K562 treated with DMSO at 1 percent for 24 hours (cell line): ENCODE measurements around the gene CCNB3. TPM values are rescaled to one million over a fixed set of nuclear protein-coding genes. Genes with fewer than 3 reads are reported as not detected.

Source experiments
- total RNA-seq: library from RNA; unstranded; fragments of 300-600 nt; gene quantifications from 2 replicates; pipeline ENCODE4 v1.2.3, GENCODE V29; 2022; ENCODE audit warnings: low read depth; ENCODE audit not compliant: insufficient read depth

The CCNB3 gene, protein sequence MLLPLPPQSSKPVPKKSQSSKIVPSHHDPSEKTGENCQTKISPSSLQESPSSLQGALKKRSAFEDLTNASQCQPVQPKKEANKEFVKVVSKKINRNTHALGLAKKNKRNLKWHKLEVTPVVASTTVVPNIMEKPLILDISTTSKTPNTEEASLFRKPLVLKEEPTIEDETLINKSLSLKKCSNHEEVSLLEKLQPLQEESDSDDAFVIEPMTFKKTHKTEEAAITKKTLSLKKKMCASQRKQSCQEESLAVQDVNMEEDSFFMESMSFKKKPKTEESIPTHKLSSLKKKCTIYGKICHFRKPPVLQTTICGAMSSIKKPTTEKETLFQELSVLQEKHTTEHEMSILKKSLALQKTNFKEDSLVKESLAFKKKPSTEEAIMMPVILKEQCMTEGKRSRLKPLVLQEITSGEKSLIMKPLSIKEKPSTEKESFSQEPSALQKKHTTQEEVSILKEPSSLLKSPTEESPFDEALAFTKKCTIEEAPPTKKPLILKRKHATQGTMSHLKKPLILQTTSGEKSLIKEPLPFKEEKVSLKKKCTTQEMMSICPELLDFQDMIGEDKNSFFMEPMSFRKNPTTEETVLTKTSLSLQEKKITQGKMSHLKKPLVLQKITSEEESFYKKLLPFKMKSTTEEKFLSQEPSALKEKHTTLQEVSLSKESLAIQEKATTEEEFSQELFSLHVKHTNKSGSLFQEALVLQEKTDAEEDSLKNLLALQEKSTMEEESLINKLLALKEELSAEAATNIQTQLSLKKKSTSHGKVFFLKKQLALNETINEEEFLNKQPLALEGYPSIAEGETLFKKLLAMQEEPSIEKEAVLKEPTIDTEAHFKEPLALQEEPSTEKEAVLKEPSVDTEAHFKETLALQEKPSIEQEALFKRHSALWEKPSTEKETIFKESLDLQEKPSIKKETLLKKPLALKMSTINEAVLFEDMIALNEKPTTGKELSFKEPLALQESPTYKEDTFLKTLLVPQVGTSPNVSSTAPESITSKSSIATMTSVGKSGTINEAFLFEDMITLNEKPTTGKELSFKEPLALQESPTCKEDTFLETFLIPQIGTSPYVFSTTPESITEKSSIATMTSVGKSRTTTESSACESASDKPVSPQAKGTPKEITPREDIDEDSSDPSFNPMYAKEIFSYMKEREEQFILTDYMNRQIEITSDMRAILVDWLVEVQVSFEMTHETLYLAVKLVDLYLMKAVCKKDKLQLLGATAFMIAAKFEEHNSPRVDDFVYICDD (N-terminal part only)
- total RNA-seq = 0.19 and 0.47 TPM in 2 replicates

DNA sequence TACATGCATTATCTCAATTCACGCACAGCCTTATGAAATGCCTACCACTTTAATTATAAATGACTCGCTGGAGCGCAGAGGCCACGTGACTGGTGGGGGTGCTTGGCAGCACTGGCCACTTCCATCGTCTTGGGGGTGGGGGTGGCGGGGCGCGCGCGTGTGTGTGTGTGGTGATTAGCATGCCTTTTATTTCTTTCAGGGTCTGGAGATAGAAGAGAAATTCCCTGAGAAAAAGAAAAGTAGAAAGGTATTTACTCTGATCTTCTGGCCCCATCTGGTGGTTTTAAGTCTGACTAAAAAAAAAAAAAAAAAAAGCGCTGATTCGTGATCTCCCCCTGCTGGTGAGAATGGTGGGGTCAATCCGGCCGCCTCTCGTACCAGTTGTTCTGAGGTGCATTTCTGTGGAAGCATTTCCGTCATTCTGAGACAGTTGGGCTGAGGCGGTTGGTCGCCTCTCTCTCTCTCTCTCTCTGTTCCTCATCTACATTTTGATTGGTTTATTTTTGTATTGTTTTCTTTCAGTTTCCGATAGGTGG is at the start of gene CCNB3:
Gene CCNB3, plus strand, starts transcription at position 402 of the 536 bp plus-strand sequence. CDS start 80,399 bp downstream, outside the sequence.

DNA sequence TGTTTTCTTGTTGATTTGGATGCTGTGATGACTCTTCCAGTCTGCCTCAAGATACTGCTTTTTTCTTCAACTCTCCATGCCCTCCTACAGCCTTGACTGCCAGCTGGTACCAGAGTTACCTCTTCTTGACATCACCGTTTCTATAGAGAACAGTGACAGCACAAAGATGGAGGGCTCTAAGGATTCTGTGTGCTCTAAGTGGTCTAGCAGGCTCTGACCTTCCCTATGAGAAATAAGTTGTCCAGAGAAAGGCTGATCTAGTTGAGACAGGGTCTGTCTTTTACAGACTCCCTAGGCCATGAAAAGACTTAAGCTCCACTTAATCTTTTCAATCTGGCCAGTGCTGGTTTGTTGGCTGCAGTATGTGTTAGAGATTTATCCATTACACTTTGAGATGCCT is 3.7 kb upstream of the CCNB3 start, which contains the start of gene AKAP4:
Gene AKAP4, minus strand, starts transcription at position 101 of the 400 bp plus-strand sequence. CDS start 118 bp downstream, outside the sequence.

Other genes starting within 250 kb of the CCNB3 start
- not detected in 2 replicates for gene AKAP4, start 3.8 kb upstream of the CCNB3 start, total RNA-seq